ENCODE results near the gene SALL3.

Gene SALL3

DNA sequence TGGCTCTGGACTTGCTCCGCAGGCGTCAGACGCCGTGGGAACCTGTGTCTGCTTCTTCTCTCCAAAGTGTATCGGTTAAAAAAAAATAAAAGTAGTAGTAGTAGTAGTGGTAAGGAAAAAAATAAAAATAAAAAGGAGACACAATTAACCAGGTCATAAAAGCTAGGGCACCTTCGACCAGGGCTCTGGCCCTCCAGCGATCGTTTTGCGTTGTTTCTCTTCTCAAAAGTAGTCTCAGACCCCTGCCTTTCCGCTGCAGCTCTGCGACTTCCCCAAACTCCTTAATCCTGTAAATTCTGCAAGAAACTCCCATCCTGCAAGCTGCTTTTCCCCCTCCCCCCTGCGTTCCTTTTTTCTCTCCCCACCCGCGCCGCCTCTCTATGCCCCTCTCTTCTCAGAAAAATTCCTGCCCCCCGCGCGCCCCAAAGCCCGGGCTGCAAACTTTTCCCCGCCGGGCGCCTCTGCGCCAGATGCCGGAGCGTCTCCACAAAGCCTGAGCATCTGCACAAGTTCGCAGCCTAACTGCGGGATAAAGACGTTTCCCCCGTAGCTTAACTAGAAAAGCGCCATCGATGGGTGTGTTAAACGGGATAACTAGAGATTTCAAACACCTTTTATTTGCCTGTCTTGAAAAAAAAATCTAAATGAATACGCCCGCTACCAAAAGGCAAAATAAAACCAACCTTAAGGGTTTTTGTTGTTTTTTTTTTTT is 1.8 kb upstream of the SALL3 start:
- Histone ChIP-seq H3K4me3 (ENCODE audit: low read length) (no peak overlapping the region), H3K4me1 (ENCODE audit: control insufficient read depth, insufficient read depth, low read length) (no peaks in the 10 kb centered on the region), H3K27me3 (ENCODE audit: control insufficient read depth, insufficient read depth, low read length) (peaks cover 18% of the 10 kb centered on the region), H3K36me3 (ENCODE audit: control insufficient read depth, insufficient read depth, low read length) (no peaks in the 10 kb centered on the region), H3K9ac (ENCODE audit: low read length) (no peak overlapping the region), H3K27ac (ENCODE audit: low read depth, low read length) (no peak overlapping the region)

DNA sequence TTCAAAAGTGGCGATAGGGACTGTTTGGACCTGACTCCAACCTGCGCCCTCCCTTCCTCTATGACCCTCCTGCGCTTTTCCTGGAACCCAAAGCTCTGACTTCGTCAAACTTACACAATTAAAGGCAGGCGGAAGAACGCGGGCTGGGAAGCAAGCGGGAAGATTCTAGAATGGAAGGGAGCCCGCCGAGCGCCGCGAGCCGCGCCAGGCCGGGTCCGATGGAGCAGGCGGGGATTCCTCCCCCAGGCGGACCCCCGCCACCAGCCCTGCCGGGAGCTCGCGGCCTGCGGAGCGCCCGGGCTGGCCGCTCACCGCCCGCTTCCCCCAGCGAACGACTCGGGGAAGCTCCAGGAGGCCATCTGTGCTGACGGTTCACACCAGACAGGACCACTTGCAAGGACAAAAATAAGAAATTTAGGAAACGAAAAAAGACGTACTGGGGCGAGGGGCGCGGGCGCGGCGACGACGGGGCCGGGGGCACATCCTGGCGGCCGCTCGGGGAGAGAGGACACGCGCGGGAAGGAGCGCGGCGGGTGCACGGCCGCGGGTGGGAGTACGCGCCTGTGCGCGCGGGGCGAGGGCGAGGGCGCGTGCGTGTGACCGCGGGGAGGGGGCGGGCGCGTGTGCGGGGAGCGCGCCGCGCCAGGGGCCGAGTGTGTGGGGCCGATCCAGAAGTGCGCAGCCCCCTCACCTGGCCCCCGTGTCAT is 1.1 kb upstream of the SALL3 start:
- Histone ChIP-seq H3K27me3 (ENCODE audit: control insufficient read depth, insufficient read depth, low read length) (peaks cover 18% of the 10 kb centered on the region), H3K27ac (ENCODE audit: low read depth, low read length) (no peak overlapping the region), H3K4me3 (ENCODE audit: low read length) (no peak overlapping the region), H3K9ac (ENCODE audit: low read length) (no peak overlapping the region), H3K4me1 (ENCODE audit: control insufficient read depth, insufficient read depth, low read length) (no peaks in the 10 kb centered on the region), H3K36me3 (ENCODE audit: control insufficient read depth, insufficient read depth, low read length) (no peaks in the 10 kb centered on the region)

DNA sequence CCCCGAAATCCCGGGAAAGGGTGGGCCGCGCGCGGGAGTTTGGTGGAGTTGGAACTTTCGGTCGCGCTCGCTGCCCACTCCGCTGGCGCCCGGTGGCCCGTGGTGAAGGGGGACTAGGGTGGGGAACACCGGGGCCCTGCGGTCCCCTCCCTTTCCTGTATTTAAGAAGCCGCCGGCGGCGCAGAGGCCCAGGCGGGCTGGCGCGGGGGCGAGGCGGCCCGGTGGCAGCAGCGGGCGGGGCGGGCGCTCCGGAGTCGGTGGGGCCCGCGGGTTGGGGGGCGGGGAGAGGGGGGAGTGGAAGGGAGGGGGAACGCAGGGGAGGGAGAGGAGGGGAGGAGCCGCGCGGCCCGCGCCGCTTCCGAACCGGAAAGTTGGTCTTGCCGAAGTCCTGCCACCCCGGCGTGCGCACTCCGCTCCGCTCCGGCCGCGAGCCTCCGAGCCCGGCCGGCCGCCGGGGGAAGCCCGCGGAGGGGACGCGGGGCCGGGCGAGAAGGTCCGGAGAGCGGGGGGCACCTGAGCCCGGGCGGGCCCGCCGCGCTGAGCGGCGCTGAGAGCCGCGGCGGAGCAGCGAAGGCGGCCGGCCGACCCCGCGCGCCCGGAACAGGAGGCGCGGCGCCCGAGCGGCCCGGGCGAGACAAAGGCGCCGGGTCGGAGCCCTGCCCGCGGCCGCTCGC is 425 bp upstream of the SALL3 start:
- Histone ChIP-seq H3K4me3 (ENCODE audit: low read length) (no peak overlapping the region), H3K4me1 (ENCODE audit: control insufficient read depth, insufficient read depth, low read length) (no peaks in the 10 kb centered on the region), H3K27ac (ENCODE audit: low read depth, low read length) (no peak overlapping the region), H3K27me3 (ENCODE audit: control insufficient read depth, insufficient read depth, low read length) (peaks cover 18% of the 10 kb centered on the region), H3K36me3 (ENCODE audit: control insufficient read depth, insufficient read depth, low read length) (no peaks in the 10 kb centered on the region), H3K9ac (ENCODE audit: low read length) (no peak overlapping the region)

DNA sequence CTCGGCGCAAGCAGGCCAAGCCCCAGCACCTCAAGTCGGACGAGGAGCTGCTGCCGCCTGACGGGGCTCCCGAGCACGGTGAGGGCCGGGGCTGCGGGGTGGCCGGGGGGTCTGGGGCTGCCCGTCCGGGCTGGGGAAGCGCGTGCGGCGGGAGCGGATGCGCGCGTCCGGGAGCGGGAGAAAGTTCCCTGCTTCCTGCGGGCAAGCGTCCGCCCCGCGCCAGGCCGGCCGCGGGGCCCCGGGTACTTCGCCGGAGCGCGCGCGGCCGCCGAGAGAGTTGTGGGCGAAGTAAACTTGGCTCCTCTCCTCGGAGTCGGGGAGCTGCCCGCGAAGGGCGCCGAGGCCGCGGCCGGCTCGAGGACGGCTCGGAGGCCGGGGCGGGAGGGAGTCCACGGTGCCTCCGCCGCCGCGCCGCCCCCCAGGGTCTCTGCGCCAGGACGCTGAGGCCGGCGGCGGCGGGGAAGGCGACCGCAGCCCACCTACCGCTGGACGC is 707 bp downstream of the SALL3 start:
- H3K27ac ChIP-seq (ENCODE audit: low read depth, low read length): no peak overlapping the region
- H3K4me1 ChIP-seq (ENCODE audit: control insufficient read depth, insufficient read depth, low read length): no peaks in the 10 kb centered on the region
- H3K4me3 ChIP-seq (ENCODE audit: low read length): no peak overlapping the region
- H3K36me3 ChIP-seq (ENCODE audit: control insufficient read depth, insufficient read depth, low read length): no peaks in the 10 kb centered on the region
- H3K9ac ChIP-seq (ENCODE audit: low read length): no peak overlapping the region
- H3K27me3 ChIP-seq (ENCODE audit: control insufficient read depth, insufficient read depth, low read length): peaks cover 15% of the 10 kb centered on the region

- Histone ChIP-seq H3K36me3 (ENCODE audit: control insufficient read depth, insufficient read depth, low read length) (no peaks in the 10 kb centered on the region), H3K9ac (ENCODE audit: low read length) (no peak overlapping the region), H3K27me3 (ENCODE audit: control insufficient read depth, insufficient read depth, low read length) (peaks cover 16% of the 10 kb centered on the region), H3K4me1 (ENCODE audit: control insufficient read depth, insufficient read depth, low read length) (no peaks in the 10 kb centered on the region), H3K4me3 (ENCODE audit: low read length) (no peak overlapping the region), H3K27ac (ENCODE audit: low read depth, low read length) (no peak overlapping the region)
Observed at GRCh38 chr18:78980777-78981380, 1.3 kb downstream of the SALL3 start.

DNA sequence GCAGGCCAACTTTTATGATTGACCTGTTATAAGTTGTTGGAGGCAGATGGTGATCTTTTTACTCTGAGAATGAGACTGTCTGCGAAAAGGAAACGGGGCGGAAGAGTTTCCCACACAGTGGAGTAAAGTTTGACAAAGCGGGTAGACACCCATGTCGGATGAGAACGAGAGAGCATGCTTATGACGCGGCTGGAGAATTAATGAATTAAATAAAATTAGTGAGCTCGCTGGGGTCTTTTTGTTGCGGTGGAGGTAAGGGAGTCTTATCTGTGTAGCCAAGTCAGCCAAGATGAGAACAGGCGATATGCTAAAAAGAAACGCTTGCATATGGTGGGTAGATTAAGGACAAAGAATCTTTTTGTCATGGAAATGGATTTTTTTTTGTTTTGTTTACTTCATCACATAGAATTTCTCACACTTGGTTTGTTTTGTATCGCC is 1.8 kb downstream of the SALL3 start:
- Histone ChIP-seq H3K27me3 (ENCODE audit: control insufficient read depth, insufficient read depth, low read length) (peaks cover 20% of the 10 kb centered on the region), H3K9ac (ENCODE audit: low read length) (no peak overlapping the region), H3K4me1 (ENCODE audit: control insufficient read depth, insufficient read depth, low read length) (no peaks in the 10 kb centered on the region), H3K27ac (ENCODE audit: low read depth, low read length) (no peak overlapping the region), H3K4me3 (ENCODE audit: low read length) (no peak overlapping the region), H3K36me3 (ENCODE audit: control insufficient read depth, insufficient read depth, low read length) (no peaks in the 10 kb centered on the region)

- no peak overlapping the region for H3K27ac ChIP-seq (ENCODE audit: low read depth, low read length)
- no peak overlapping the region for H3K4me3 ChIP-seq (ENCODE audit: low read length)
- H3K9ac ChIP-seq (ENCODE audit: low read length): no peak overlapping the region
- no peaks in the 10 kb centered on the region for H3K4me1 ChIP-seq (ENCODE audit: control insufficient read depth, insufficient read depth, low read length)
- H3K27me3 ChIP-seq (ENCODE audit: control insufficient read depth, insufficient read depth, low read length): peaks cover 20% of the 10 kb centered on the region
- H3K36me3 ChIP-seq (ENCODE audit: control insufficient read depth, insufficient read depth, low read length): no peaks in the 10 kb centered on the region
Observed at GRCh38 chr18:78981989-78982620, 2.5 kb downstream of the SALL3 start.

GRCh38 chr18:78983512-78983911 is 3.9 kb downstream of the SALL3 start:
- Histone ChIP-seq H3K36me3 (ENCODE audit: control insufficient read depth, insufficient read depth, low read length) (no peaks in the 10 kb centered on the region), H3K27ac (ENCODE audit: low read depth, low read length) (no peak overlapping the region), H3K4me3 (ENCODE audit: low read length) (no peak overlapping the region), H3K9ac (ENCODE audit: low read length) (no peak overlapping the region), H3K27me3 (ENCODE audit: control insufficient read depth, insufficient read depth, low read length) (peaks cover 17% of the 10 kb centered on the region), H3K4me1 (ENCODE audit: control insufficient read depth, insufficient read depth, low read length) (no peaks in the 10 kb centered on the region)

DNA sequence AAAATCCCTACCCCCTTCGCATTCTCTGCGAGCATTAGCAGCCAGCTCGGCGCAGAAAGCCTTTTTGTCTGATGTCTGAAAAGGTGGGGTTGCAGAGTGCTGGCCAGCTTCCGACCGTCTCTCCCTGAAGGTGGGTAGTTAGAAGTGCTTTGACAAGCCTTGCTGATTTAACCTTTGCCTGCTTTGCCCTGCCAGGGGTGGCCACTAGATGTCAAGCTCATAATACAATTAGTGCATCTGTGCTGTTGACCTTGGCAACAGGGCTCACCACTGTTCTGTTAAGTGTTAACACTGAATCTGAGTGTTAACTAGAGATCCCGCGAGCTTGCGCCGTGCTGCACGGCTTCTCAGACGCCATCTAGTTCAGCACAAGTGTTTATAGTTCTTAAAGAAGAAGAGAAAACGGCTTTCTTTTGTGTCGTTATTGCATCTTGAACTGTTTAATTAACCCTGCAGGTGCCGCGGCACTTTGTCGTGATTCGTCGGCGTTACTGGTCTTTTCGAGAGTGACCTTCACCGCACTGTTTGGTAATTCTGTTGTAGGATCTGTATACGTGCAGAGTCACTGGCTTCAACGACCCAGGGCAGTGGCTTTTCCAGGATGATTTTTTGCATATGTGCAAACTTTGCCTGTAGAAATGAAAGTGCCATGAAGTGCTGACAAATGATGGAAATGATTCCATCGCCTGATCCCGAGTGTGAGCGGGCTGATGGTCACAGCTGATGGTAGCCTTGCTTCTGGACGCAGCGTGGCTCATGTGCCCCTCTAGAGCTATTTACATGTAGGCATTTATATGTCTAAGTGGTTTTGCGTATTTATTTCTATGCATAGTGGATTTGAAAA is 5.5 kb downstream of the SALL3 start:
- peaks cover 17% of the 10 kb centered on the region for H3K27me3 ChIP-seq (ENCODE audit: control insufficient read depth, insufficient read depth, low read length)
- H3K36me3 ChIP-seq (ENCODE audit: control insufficient read depth, insufficient read depth, low read length): no peaks in the 10 kb centered on the region
- no peak overlapping the region for H3K9ac ChIP-seq (ENCODE audit: low read length)
- no peak overlapping the region for H3K4me3 ChIP-seq (ENCODE audit: low read length)
- no peaks in the 10 kb centered on the region for H3K4me1 ChIP-seq (ENCODE audit: control insufficient read depth, insufficient read depth, low read length)
- H3K27ac ChIP-seq (ENCODE audit: low read depth, low read length): no peak overlapping the region

- H3K4me1 ChIP-seq (ENCODE audit: control insufficient read depth, insufficient read depth, low read length): no peaks in the 10 kb centered on the region
- peaks cover 15% of the 10 kb centered on the region for H3K27me3 ChIP-seq (ENCODE audit: control insufficient read depth, insufficient read depth, low read length)
- H3K4me3 ChIP-seq (ENCODE audit: low read length): no peak overlapping the region
Observed at GRCh38 chr18:78986018-78986481, 6.4 kb downstream of the SALL3 start.

GRCh38 chr18:78991446-78991845 is 11.8 kb downstream of the SALL3 start:
- peaks cover 3% of the 10 kb centered on the region for H3K27me3 ChIP-seq (ENCODE audit: control insufficient read depth, insufficient read depth, low read length)
- no peaks in the 10 kb centered on the region for H3K4me1 ChIP-seq (ENCODE audit: control insufficient read depth, insufficient read depth, low read length)

More at GRCh38 chr18:78986018-78986481, 6.4 kb downstream of the SALL3 start:
- no peak overlapping the region for H3K9ac ChIP-seq (ENCODE audit: low read length)
- no peak overlapping the region for H3K27ac ChIP-seq (ENCODE audit: low read depth, low read length)
- no peaks in the 10 kb centered on the region for H3K36me3 ChIP-seq (ENCODE audit: control insufficient read depth, insufficient read depth, low read length)

More at GRCh38 chr18:78991446-78991845, 11.8 kb downstream of the SALL3 start:
- Histone ChIP-seq H3K36me3 (ENCODE audit: control insufficient read depth, insufficient read depth, low read length) (no peaks in the 10 kb centered on the region), H3K9ac (ENCODE audit: low read length) (no peak overlapping the region), H3K4me3 (ENCODE audit: low read length) (no peak overlapping the region), H3K27ac (ENCODE audit: low read depth, low read length) (no peak overlapping the region)
